HUES48 (cell line): Measurements from ENCODE around the gene ANKRD63.

Experiments
- H3K27ac ChIP-seq: one replicate; pipeline ENCODE4 v1.7.0; 2013; ENCODE audit warnings: low read depth, low read length, inconsistent platforms
- H3K27me3 ChIP-seq: 2 replicates; pipeline ENCODE4 v1.6.1; 2013; ENCODE audit warnings: mild to moderate bottlenecking, low read length; ENCODE audit not compliant: control insufficient read depth, insufficient read depth
- H3K36me3 ChIP-seq: 2 replicates; pipeline ENCODE4 v1.6.1; 2013; ENCODE audit warnings: low read length; ENCODE audit not compliant: control insufficient read depth, insufficient read depth
- H3K4me1 ChIP-seq: 2 replicates; pipeline ENCODE4 v1.6.1; 2013; ENCODE audit warnings: mild to moderate bottlenecking, low read length; ENCODE audit not compliant: control insufficient read depth, insufficient read depth
- H3K4me3 ChIP-seq: 2 replicates; pipeline ENCODE4 v1.5.1; 2013; ENCODE audit warnings: mild to moderate bottlenecking, low read depth, low read length
- H3K9ac ChIP-seq: 2 replicates; pipeline ENCODE4 v1.6.1; 2013; ENCODE audit warnings: mild to moderate bottlenecking, low read depth, low read length, moderate library complexity
- H3K9me3 ChIP-seq: 2 replicates; pipeline ENCODE4 v1.6.1; 2013; ENCODE audit warnings: low read length; ENCODE audit not compliant: control insufficient read depth, insufficient read depth

ANKRD63 gene

DNA sequence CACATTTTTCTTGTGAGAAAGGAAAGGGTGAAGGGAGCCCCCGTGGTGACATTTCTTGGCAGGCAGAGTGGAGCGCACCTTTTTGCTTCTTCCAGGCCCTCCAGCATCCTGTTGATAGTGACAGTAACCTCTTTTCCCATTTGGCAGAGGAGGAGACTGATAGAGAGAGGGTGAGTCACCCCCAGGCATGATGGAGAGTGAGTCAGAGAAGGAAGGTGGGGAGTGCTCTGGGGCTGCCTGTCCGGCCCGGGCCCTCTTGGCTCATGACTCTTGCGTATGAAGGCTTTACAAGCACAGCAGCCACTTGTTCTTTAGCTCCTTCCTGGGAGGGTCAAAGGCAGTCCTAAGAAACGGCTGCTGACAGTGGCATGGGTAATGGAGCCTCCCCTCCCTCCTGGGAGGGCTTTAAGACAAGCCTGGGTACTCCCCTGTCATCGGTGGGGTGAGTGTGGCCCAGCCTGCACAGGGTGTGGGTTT is 16.0 kb downstream of the ANKRD63 start:
- peaks cover 5% of the 10 kb centered on the region; the same call in 1 of the 2 replicates for H3K4me1 ChIP-seq
- no peaks in the 10 kb centered on the region for H3K27me3 ChIP-seq
- no peaks in the 10 kb centered on the region for H3K9me3 ChIP-seq
- no peak overlapping the region for H3K4me3 ChIP-seq
- H3K27ac ChIP-seq, result peak overlapping the region; percentile 36
- 0 out of 2 replicates have a peak, but pooled peaks cover 3% of the 10 kb centered on the region for H3K36me3 ChIP-seq
- H3K9ac ChIP-seq, result no peak overlapping the region

DNA sequence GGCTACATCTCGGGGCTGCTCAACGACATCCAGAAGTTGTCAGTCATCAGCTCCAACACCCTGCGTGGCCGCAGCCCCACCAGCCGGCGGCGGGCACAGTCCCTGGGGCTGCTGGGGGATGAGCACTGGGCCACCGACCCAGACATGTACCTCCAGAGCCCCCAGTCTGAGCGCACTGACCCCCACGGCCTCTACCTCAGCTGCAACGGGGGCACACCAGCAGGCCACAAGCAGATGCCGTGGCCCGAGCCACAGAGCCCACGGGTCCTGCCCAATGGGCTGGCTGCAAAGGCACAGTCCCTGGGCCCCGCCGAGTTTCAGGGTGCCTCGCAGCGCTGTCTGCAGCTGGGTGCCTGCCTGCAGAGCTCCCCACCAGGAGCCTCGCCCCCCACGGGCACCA is 17.0 kb downstream of the ANKRD63 start:
- Histone ChIP-seq H3K36me3 (0 out of 2 replicates have a peak, but pooled peaks cover 3% of the 10 kb centered on the region), H3K9me3 (no peaks in the 10 kb centered on the region), H3K4me1 (peaks cover 5% of the 10 kb centered on the region; the same call in 1 of the 2 replicates), H3K9ac (no peak overlapping the region), H3K4me3 (no peak overlapping the region), H3K27me3 (no peaks in the 10 kb centered on the region), H3K27ac (no peak overlapping the region)

DNA sequence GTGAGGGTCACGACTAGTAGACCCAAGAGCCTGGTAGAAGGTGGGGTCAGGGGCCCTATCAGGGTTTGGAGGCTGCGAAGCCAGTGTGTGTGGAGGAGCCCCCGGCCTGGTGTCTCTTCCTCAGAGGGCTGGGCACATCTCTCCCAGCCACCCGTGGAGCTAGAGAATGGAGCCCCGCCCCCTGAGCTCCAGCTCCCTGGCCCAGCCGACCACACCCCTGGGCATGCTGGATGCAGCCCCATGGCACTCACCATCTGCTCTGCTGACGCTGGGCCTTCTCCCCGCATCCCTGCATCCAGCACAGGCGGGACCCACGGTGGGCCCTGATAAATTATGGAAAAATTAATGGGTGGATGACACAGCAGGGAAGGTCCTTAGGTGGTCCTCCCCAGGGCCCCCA is 17.5 kb downstream of the ANKRD63 start:
- Histone ChIP-seq H3K27ac (no peak overlapping the region), H3K36me3 (0 out of 2 replicates have a peak, but pooled peaks cover 3% of the 10 kb centered on the region), H3K4me1 (peaks cover 5% of the 10 kb centered on the region; the same call in 1 of the 2 replicates), H3K4me3 (no peak overlapping the region), H3K27me3 (no peaks in the 10 kb centered on the region), H3K9me3 (no peaks in the 10 kb centered on the region), H3K9ac (no peak overlapping the region)

GRCh38 chr15:40264321-40265153 is 18.3 kb downstream of the ANKRD63 start:
- 0 out of 2 replicates have a peak, but pooled peaks cover 3% of the 10 kb centered on the region for H3K36me3 ChIP-seq

GRCh38 chr15:40263024-40263754 is 19.7 kb downstream of the ANKRD63 start:
- peaks cover 11% of the 10 kb centered on the region for H3K4me1 ChIP-seq
- H3K27ac ChIP-seq, result no peak overlapping the region
- no peaks in the 10 kb centered on the region for H3K9me3 ChIP-seq
- H3K9ac ChIP-seq, result no peak overlapping the region
- H3K36me3 ChIP-seq, result 0 out of 2 replicates have a peak, but pooled peaks cover 3% of the 10 kb centered on the region
- H3K4me3 ChIP-seq, result no peak overlapping the region
- no peaks in the 10 kb centered on the region for H3K27me3 ChIP-seq

More at GRCh38 chr15:40264321-40265153, 18.3 kb downstream of the ANKRD63 start:
- Histone ChIP-seq H3K4me1 (peaks cover 5% of the 10 kb centered on the region; the same call in 1 of the 2 replicates), H3K27ac (no peak overlapping the region), H3K27me3 (no peaks in the 10 kb centered on the region), H3K9ac (no peak overlapping the region), H3K9me3 (no peaks in the 10 kb centered on the region), H3K4me3 (no peak overlapping the region)

GRCh38 chr15:40259021-40259420 is 23.8 kb downstream of the ANKRD63 start:
- H3K27me3 ChIP-seq, result peaks cover 5% of the 10 kb centered on the region
- no peak overlapping the region for H3K4me3 ChIP-seq
- peak overlapping the region; percentile 21 for H3K27ac ChIP-seq
- no peaks in the 10 kb centered on the region for H3K9me3 ChIP-seq
- H3K36me3 ChIP-seq, result no peaks in the 10 kb centered on the region
- H3K4me1 ChIP-seq, result peaks cover 6% of the 10 kb centered on the region
- H3K9ac ChIP-seq, result no peak overlapping the region

- Histone ChIP-seq H3K4me3 (no peak overlapping the region), H3K27me3 (peaks cover 9% of the 10 kb centered on the region), H3K9ac (no peak overlapping the region), H3K4me1 (peaks cover 6% of the 10 kb centered on the region), H3K9me3 (no peaks in the 10 kb centered on the region), H3K36me3 (no peaks in the 10 kb centered on the region), H3K27ac (peak overlapping the region; percentile 21)
Observed at GRCh38 chr15:40258544-40258943, 24.3 kb downstream of the ANKRD63 start.

GRCh38 chr15:40257656-40258450 is 25.0 kb downstream of the ANKRD63 start:
- Histone ChIP-seq H3K27ac (peak overlapping the region; percentile 21), H3K9ac (no peak overlapping the region), H3K4me1 (peaks cover 11% of the 10 kb centered on the region), H3K4me3 (no peak overlapping the region), H3K9me3 (no peaks in the 10 kb centered on the region), H3K36me3 (no peaks in the 10 kb centered on the region), H3K27me3 (peaks cover 16% of the 10 kb centered on the region)

DNA sequence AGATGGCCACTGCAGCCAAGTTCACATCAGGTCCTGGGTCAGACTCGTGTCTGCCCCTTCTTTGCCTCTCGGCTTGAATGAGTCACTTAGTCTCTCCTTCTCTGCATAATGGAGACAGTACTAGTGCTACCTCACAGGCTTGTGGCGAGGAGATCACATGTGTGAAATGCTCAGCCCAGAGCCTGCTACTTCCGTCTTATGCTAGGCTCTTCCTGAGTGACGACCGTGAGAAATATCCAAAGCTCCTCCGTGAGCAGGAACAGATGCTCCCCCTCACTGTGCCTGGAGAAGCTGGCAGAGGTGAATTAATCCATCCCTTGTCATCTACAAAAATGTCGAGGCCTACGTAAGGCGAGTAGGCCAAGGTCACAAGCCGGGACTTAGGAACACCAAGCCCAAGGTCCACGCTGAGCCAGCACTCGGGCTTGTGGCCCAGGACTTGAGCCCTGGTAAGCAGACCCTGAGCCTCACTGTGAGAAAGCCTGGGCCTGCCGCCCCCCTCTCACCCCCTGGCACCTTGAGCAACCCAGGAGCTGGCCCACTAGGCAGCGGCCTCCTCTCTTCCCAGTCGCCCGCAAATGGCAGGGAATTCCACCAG is 26.1 kb downstream of the ANKRD63 start:
- peaks cover 11% of the 10 kb centered on the region for H3K4me1 ChIP-seq
- H3K9ac ChIP-seq, result no peak overlapping the region

DNA sequence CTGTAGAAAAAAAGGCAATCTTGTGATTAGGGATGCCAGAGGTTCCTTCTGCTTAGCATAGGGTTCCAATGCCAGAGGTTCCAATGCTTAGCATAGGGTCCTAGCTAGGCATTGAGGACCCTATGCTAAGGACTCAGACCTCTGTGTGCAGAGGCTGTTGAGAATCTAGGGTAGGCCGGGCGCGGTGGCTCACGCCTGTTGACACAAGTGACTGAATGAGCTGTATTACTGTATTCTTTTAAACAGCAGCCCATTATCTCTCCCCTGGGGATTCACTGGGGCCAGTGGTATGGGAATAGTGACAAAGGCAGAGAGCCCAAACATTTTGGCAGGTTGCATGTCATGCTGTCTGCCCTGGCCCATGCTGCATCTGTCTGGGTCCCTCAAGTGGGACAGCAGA is 27.8 kb downstream of the ANKRD63 start:
- Histone ChIP-seq H3K36me3 (no peaks in the 10 kb centered on the region), H3K4me1 (peaks cover 11% of the 10 kb centered on the region), H3K27me3 (peaks cover 36% of the 10 kb centered on the region), H3K9ac (no peak overlapping the region), H3K4me3 (no peak overlapping the region), H3K9me3 (no peaks in the 10 kb centered on the region), H3K27ac (no peak overlapping the region)

More for the DNA sequence above, 26.1 kb downstream of the ANKRD63 start:
- Histone ChIP-seq H3K4me3 (no peak overlapping the region), H3K36me3 (no peaks in the 10 kb centered on the region), H3K9me3 (no peaks in the 10 kb centered on the region), H3K27me3 (peaks cover 28% of the 10 kb centered on the region), H3K27ac (no peak overlapping the region)
